ENCODE data around the gene VANGL1. TPM values are rescaled to one million over a fixed set of nuclear protein-coding genes. Genes with fewer than 3 reads are reported as not detected.

VANGL1 gene
- total RNA-seq, 4 donors from 2014 or later, result 9.5 to 22.2 (median 17.2) TPM

DNA sequence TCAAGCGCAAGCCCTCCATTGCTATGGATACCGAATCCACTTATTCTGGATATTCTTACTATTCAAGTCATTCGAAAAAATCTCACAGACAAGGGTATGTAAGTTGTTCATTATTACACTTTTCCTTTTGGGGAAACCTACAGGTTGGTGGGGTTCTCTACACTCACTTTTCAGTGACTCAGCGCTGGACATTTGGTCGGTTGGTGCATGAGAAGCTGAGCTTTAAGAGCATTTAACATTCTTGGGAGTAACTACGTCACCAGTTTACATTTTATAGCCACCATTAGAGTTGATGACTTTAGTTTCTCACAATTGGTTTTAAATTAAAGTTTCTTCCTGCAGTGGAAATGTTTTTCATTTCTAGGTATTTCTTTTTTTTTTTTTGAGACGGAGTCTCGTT is 9.6 kb downstream of the VANGL1 start:
- DNase-seq (ENCODE audit: low spot score in 2 of 2), result no peak
- TF ChIP-seq, protein P1, sequence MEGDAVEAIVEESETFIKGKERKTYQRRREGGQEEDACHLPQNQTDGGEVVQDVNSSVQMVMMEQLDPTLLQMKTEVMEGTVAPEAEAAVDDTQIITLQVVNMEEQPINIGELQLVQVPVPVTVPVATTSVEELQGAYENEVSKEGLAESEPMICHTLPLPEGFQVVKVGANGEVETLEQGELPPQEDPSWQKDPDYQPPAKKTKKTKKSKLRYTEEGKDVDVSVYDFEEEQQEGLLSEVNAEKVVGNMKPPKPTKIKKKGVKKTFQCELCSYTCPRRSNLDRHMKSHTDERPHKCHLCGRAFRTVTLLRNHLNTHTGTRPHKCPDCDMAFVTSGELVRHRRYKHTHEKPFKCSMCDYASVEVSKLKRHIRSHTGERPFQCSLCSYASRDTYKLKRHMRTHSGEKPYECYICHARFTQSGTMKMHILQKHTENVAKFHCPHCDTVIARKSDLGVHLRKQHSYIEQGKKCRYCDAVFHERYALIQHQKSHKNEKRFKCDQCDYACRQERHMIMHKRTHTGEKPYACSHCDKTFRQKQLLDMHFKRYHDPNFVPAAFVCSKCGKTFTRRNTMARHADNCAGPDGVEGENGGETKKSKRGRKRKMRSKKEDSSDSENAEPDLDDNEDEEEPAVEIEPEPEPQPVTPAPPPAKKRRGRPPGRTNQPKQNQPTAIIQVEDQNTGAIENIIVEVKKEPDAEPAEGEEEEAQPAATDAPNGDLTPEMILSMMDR (IDR thresholded peaks at IDR 0.05), result no peak
- no peak for TF ChIP-seq POLR2A (IDR thresholded peaks at IDR 0.05)
- intact Hi-C loops (cut with DNase I; ENCODE audit: low total_unique reads), result no loop called here
- H3K4me3 ChIP-seq (ENCODE audit: low read depth, poor library complexity, severe bottlenecking), result no peak overlapping the region
- WGBS, 2 donors, result 94 to 95% methylated on average over 8 of the region's 8 CpGs

DNA sequence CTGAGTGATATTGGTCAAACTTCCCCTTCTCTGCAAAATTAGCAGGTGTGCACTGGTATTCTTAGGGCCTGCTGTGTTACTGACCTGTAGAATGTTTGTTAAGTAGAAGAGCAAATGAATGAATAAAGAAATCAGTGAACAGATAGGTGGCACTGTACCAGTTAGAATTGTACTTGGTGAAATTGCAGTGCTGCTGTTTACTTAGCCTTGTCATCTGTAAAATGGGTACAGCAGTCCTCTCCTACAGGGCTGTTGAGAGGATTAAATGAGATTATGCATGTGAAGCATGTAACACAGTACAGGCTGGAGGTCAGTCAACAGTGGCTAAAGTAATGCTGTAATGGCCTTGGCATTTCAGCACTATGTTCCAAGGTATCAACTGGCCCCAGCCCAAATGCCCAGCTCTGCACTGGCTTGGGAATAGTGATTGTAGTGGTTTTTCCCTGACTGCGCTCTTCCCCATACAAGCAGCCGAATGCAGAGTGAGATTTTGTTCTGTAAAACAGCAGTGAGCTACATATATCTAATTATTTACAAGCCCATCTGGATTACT is 10.5 kb downstream of the VANGL1 start:
- intact Hi-C loops (cut with DNase I; ENCODE audit: low total_unique reads), result no loop called here
- 91 to 98% methylated on average over 2 of the region's 2 CpGs for WGBS, 2 donors
- no peak overlapping the region for H3K4me3 ChIP-seq (ENCODE audit: low read depth, poor library complexity, severe bottlenecking)
- DNase-seq (ENCODE audit: low spot score in 2 of 2), result no peak
- TF ChIP-seq, protein P1 (IDR thresholded peaks at IDR 0.05), result no peak
- no peak for TF ChIP-seq POLR2A (IDR thresholded peaks at IDR 0.05)

DNA sequence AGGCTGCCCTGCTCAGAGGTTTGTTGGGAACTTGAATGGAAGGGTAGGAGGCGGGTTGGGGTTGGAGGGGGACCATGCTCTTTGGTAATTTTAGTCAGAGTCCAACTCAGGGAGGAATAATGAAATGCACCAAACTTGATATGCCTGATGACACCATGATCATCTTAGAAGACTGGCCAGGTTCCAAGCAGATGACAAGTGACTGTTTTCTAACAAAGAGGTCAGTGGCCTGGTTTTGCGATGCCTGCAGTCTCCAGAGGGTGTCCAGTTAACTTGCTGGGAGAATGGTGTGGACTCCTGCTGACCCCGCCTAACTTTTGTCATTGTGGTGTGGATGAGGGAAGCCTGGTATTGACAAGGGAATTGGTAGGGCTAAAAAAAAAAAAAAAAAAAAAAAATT is 12.4 kb downstream of the VANGL1 start:
- 86 to 87% methylated on average over 3 of the region's 3 CpGs for WGBS, 2 donors
- DNase-seq (ENCODE audit: low spot score in 2 of 2), result no peak
- no peak overlapping the region for H3K4me3 ChIP-seq (ENCODE audit: low read depth, poor library complexity, severe bottlenecking)
- intact Hi-C loops (cut with DNase I; ENCODE audit: low total_unique reads), result no loop called here
- no peak for TF ChIP-seq POLR2A (IDR thresholded peaks at IDR 0.05)

DNA sequence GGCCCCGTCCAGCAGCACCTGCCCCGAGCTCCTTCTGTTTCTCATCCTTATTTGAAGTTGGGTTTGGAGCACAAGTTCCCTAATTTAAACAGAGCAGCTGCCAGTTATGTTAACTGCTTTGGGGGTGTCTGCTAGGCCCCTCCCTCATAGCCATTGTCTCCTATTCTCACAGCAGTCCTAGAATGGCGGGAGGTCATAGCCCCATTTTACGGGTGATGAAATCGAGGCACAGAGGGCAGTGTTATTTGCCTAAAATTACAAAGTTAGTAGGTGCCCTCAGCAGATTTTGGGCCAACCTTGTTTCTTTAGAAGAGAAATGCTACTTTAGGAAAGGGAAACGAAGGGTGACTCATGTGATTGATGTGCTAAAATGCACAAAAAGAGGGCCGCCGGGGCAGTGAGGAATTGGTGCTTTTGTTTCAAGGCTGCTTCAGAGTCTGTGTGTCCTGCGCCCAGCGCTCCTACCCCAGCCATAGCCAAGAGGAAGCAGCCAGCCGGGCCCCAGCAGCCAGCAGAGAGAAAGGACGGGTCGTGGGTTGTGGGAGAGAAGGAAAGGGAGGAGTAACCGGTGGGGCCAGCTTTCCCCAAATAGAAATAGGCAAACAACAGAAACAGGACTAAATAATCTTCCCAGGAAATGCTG is 13.0 kb downstream of the VANGL1 start:
- DNase-seq (ENCODE audit: low spot score in 2 of 2), result no peak
- intact Hi-C loops (cut with DNase I; ENCODE audit: low total_unique reads), result no loop called here
- H3K4me3 ChIP-seq (ENCODE audit: low read depth, poor library complexity, severe bottlenecking), result no peak overlapping the region
- 28 to 35% methylated on average over 14 of the region's 14 CpGs for WGBS, 2 donors
- no peak for TF ChIP-seq POLR2A (IDR thresholded peaks at IDR 0.05)
- TF ChIP-seq, protein P1 (IDR thresholded peaks at IDR 0.05), result no peak

DNA sequence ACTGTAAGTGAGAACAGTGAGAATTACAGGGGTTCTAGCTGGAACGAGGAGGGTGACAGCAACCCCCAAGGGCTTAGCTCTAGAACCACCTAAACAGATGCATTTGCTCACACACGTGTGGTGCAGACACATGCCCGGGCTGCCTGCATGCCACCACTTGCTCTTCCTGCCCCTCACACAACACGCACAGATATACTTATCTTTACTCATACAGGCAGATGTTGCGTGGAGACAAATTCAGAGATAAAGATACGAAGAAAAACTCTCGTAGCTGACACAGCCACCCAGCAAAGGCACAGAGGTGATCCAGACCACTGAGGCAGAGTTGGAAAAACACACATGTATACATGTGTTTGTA is 13.5 kb downstream of the VANGL1 start:
- DNase-seq (ENCODE audit: low spot score in 2 of 2), result no peak
- WGBS, 2 donors, result 33 to 38% methylated on average over 7 of the region's 7 CpGs
- no peak overlapping the region for H3K4me3 ChIP-seq (ENCODE audit: low read depth, poor library complexity, severe bottlenecking)
- intact Hi-C loops (cut with DNase I; ENCODE audit: low total_unique reads), result no loop called here
- TF ChIP-seq, protein P1 (IDR thresholded peaks at IDR 0.05), result no peak
- TF ChIP-seq POLR2A (IDR thresholded peaks at IDR 0.05), result no peak

DNA sequence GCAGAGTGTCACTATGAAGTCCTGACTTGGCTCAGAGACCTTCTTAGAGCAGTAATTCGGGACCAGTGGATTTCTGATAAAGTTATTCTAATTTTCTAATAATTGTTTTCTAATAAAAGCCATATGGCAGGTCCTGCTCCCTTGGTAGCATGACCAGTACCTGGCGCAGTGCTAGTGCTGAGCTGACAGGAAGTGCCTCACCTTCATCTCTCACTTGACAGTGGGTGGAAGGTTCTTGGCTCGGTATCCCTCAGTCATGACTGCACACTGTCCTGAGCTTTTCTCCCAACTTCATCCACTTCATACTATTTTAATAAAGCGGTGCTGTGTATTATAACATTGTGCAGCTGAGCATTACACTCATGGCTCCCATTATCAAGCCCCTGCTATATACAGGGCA is 14.1 kb downstream of the VANGL1 start:
- H3K4me3 ChIP-seq (ENCODE audit: low read depth, poor library complexity, severe bottlenecking), result no peak overlapping the region
- no peak for DNase-seq (ENCODE audit: low spot score in 2 of 2)
- intact Hi-C loops (cut with DNase I; ENCODE audit: low total_unique reads), result no loop called here
- TF ChIP-seq, protein P1 (IDR thresholded peaks at IDR 0.05), result no peak
- TF ChIP-seq POLR2A (IDR thresholded peaks at IDR 0.05), result no peak
- WGBS, 2 donors, result 62 to 75% methylated on average over 4 of the region's 4 CpGs

All from lower leg skin (tissue), 4 donors.